ENCODE measurements around the gene LINC00632. TPM values are rescaled to one million over a fixed set of nuclear protein-coding genes. Genes with fewer than 3 reads are reported as not detected.

Gene LINC00632
- total RNA-seq, 1 donor from 2014 or later = 1,334 TPM

GRCh38 chrX:140756941-140757340 lies 47.4 kb downstream of the LINC00632 start:
- ATAC-seq (no peak), DNase-seq (ENCODE audit: low spot score) (no peak)
- intact Hi-C loops (cut with DNase I) = no loop called here

GRCh38 chrX:140762061-140762460 lies 52.5 kb downstream of the LINC00632 start:
- DNase-seq (ENCODE audit: low spot score) = peak; percentile 66
- ATAC-seq = peak; percentile 74
- intact Hi-C loops (cut with DNase I) = no loop called here

GRCh38 chrX:140764401-140764919 lies 54.9 kb downstream of the LINC00632 start:
- peak; percentile 74 for ATAC-seq
- intact Hi-C loops (cut with DNase I) = no loop called here
- peak; percentile 63 for DNase-seq (ENCODE audit: low spot score)

- DNase-seq (ENCODE audit: low spot score) (no peak), ATAC-seq (peak; percentile 57)
- intact Hi-C loops (cut with DNase I) = no loop called here
Observed at GRCh38 chrX:140765043-140765784, 55.7 kb downstream of the LINC00632 start.

- peak; percentile 58 for ATAC-seq
- intact Hi-C loops (cut with DNase I) = no loop called here
- DNase-seq (ENCODE audit: low spot score) = peak; percentile 67
Observed at GRCh38 chrX:140766024-140766611, 56.6 kb downstream of the LINC00632 start.

- ATAC-seq (no peak), DNase-seq (ENCODE audit: low spot score) (no peak)
- intact Hi-C loops (cut with DNase I) = no loop called here
Observed at GRCh38 chrX:140767646-140768045, 58.1 kb downstream of the LINC00632 start.

- DNase-seq (ENCODE audit: low spot score) = no peak
- intact Hi-C loops (cut with DNase I) = no loop called here
- no peak for ATAC-seq
Observed at GRCh38 chrX:140775211-140775610, 65.7 kb downstream of the LINC00632 start.

- intact Hi-C loops (cut with DNase I) = no loop called here
- ATAC-seq = no peak
- DNase-seq (ENCODE audit: low spot score) = no peak
Observed at GRCh38 chrX:140776320-140776719, 66.8 kb downstream of the LINC00632 start.

GRCh38 chrX:140794642-140795041 lies 85.1 kb downstream of the LINC00632 start:
- ATAC-seq (no peak), DNase-seq (ENCODE audit: low spot score) (no peak)
- intact Hi-C loops (cut with DNase I) = no loop called here

- DNase-seq (ENCODE audit: low spot score) = no peak
- intact Hi-C loops (cut with DNase I) = no loop called here
- ATAC-seq = no peak
Observed at GRCh38 chrX:140799216-140799615, 89.7 kb downstream of the LINC00632 start.

GRCh38 chrX:140804292-140804691 lies 94.7 kb downstream of the LINC00632 start:
- DNase-seq (ENCODE audit: low spot score) (no peak), ATAC-seq (no peak)
- intact Hi-C loops (cut with DNase I) = no loop called here

- intact Hi-C loops (cut with DNase I) = no loop called here
- DNase-seq (ENCODE audit: low spot score) (no peak), ATAC-seq (no peak)
Observed at GRCh38 chrX:140815868-140816267, 106.3 kb downstream of the LINC00632 start.

GRCh38 chrX:140817943-140818342 lies 108.4 kb downstream of the LINC00632 start:
- intact Hi-C loops (cut with DNase I) = no loop called here
- DNase-seq (ENCODE audit: low spot score) (no peak), ATAC-seq (no peak)

- DNase-seq (ENCODE audit: low spot score) (no peak), ATAC-seq (no peak)
- intact Hi-C loops (cut with DNase I) = no loop called here
Observed at GRCh38 chrX:140821280-140821679, 111.7 kb downstream of the LINC00632 start.

- DNase-seq (ENCODE audit: low spot score) (no peak), ATAC-seq (no peak)
- intact Hi-C loops (cut with DNase I) = no loop called here
Observed at GRCh38 chrX:140822184-140822583, 112.6 kb downstream of the LINC00632 start.

- ATAC-seq (no peak), DNase-seq (ENCODE audit: low spot score) (no peak)
- intact Hi-C loops (cut with DNase I) = no loop called here
Observed at GRCh38 chrX:140822861-140823260, 113.3 kb downstream of the LINC00632 start.

- intact Hi-C loops (cut with DNase I) = no loop called here
- DNase-seq (ENCODE audit: low spot score) (no peak), ATAC-seq (no peak)
Observed at GRCh38 chrX:140836874-140837273, 127.3 kb downstream of the LINC00632 start.
